ENCODE measurements around the gene OR4C45. TPM values are rescaled to one million over a fixed set of nuclear protein-coding genes. Genes with fewer than 3 reads are reported as not detected.
"Not testable (repeated sequence)": the region's sequence is repeated elsewhere in the genome, so short reads cannot be mapped to it uniquely, and the experiment has no call there.

OR4C45 gene
- not detected for total RNA-seq

- no peak for DNase-seq (ENCODE audit: low spot score in 2 of 2)
- Histone ChIP-seq H3K36me3 (no peaks in the 10 kb centered on the region), H3K4me1 (no peaks in the 10 kb centered on the region), H3K27ac (no peak within 1 kb of the TSS), H3K4me3 (no peak within 1 kb of the TSS), H3K27me3 (no peaks in the 10 kb centered on the region), H3K9me3 (no peaks in the 10 kb centered on the region)
- intact Hi-C loops (cut with DNase I) = no loop called here
- TF ChIP-seq CTCF (IDR thresholded peaks at IDR 0.05) = no peak
Observed at GRCh38 chr11:50032574-50032973, at the start of gene OR4C45. Gene OR4C45 (plus strand): TSS chr11:50032874.

GRCh38 chr11:49995565-49995964, 37.1 kb upstream of the OR4C45 start:
- Histone ChIP-seq H3K27ac (no peak overlapping the region), H3K27me3 (no peaks in the 10 kb centered on the region), H3K4me3 (no peak overlapping the region), H3K36me3 (no peaks in the 10 kb centered on the region), H3K9me3 (no peaks in the 10 kb centered on the region), H3K4me1 (no peaks in the 10 kb centered on the region)
- DNase-seq (ENCODE audit: low spot score in 2 of 2) = no peak
- no peak for TF ChIP-seq CTCF (IDR thresholded peaks at IDR 0.05)
- intact Hi-C loops (cut with DNase I) = no loop called here

DNA sequence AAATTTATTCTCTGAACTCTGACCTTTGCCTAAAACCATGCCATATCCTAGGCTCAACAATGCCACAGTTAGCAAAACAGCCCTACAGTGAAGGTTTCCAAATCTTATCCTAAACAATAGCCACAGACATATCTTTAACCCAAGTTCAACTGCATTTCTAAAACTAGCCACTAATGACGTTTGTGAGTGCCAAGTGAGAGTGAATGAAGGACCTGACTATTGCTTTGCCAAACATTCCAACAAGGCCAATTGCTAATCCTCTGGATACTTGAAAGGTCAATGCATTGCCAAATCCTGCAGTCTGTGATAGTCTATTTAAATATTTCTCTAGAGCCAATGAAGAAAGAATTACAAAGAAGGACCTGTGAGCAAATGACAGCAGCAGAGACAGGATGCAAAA, 2.5 kb upstream of the OR4C45 start:
- TF ChIP-seq CTCF (IDR thresholded peaks at IDR 0.05) = no peak
- H3K4me3 ChIP-seq = no peak overlapping the region
- no peaks in the 10 kb centered on the region for H3K4me1 ChIP-seq
- no peaks in the 10 kb centered on the region for H3K9me3 ChIP-seq
- no peaks in the 10 kb centered on the region for H3K27me3 ChIP-seq
- no peak overlapping the region for H3K27ac ChIP-seq
- DNase-seq (ENCODE audit: low spot score in 2 of 2) = no peak
- intact Hi-C loops (cut with DNase I) = no loop called here
- no peaks in the 10 kb centered on the region for H3K36me3 ChIP-seq

DNA sequence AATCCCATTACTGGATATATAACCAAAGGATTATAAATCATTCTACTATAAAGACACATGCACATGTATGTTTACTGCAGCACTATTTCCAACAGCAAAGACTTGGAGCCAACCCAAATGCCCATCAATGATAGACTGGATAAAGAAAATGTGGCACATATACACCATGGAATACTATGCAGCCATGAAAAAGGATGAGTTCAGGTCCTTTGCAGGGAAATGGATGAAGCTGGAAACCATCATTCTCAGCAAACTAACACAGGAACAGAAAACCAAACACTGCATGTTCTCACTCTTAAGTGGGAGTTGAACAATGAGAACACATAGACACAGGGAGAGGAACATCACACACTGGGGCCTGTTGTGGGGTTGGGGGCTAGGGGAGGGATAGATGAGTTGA, 3.6 kb downstream of the OR4C45 start:
- H3K4me1 ChIP-seq; H3K9me3 ChIP-seq; H3K36me3 ChIP-seq; intact Hi-C loops (cut with DNase I); H3K27me3 ChIP-seq; DNase-seq (ENCODE audit: low spot score in 2 of 2); H3K27ac ChIP-seq; H3K4me3 ChIP-seq: not testable (repeated sequence)

- Histone ChIP-seq H3K4me3 (no peak overlapping the region), H3K27ac (no peak overlapping the region), H3K9me3 (no peaks in the 10 kb centered on the region), H3K4me1 (no peaks in the 10 kb centered on the region), H3K36me3 (no peaks in the 10 kb centered on the region), H3K27me3 (no peaks in the 10 kb centered on the region)
- intact Hi-C loops (cut with DNase I) = no loop called here
- DNase-seq (ENCODE audit: low spot score in 2 of 2) = no peak
- TF ChIP-seq CTCF (IDR thresholded peaks at IDR 0.05) = no peak
Observed at GRCh38 chr11:50037251-50037650, 4.6 kb downstream of the OR4C45 start.

- Histone ChIP-seq H3K4me1 (no peaks in the 10 kb centered on the region), H3K27me3 (no peaks in the 10 kb centered on the region), H3K4me3 (no peak overlapping the region), H3K9me3 (no peaks in the 10 kb centered on the region), H3K36me3 (no peaks in the 10 kb centered on the region), H3K27ac (no peak overlapping the region)
- no peak for TF ChIP-seq CTCF (IDR thresholded peaks at IDR 0.05)
- DNase-seq (ENCODE audit: low spot score in 2 of 2) = no peak
- intact Hi-C loops (cut with DNase I) = no loop called here
Observed at GRCh38 chr11:50044647-50045046, 12.0 kb downstream of the OR4C45 start.

DNA sequence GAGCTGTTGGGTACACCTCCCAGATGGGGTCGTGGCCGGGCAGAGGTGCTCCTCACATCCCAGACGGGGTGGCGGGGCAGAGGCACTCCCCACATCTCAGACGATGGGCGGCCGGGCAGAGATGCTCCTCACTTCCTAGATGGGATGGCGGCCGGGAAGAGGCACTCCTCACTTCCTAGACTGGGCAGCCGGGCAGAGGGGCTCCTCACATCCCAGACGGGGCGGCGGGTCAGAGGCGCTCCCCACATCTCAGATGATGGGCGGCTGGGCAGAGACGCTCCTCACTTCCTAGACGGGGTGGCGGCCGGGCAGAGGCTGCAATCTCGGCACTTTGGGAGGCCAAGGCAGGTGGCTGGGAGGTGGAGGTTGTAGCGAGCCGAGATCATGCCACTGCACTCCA, 30.4 kb downstream of the OR4C45 start:
- intact Hi-C loops (cut with DNase I); H3K4me3 ChIP-seq; H3K27ac ChIP-seq; H3K4me1 ChIP-seq; H3K36me3 ChIP-seq; H3K27me3 ChIP-seq; H3K9me3 ChIP-seq; DNase-seq (ENCODE audit: low spot score in 2 of 2): not testable (repeated sequence)

All from ascending aorta (tissue), 2 donors.